Tibial artery (tissue), 4 donors: ENCODE results near the gene PRDM12.

Experiments
- DNase-seq, 2 donors: peaks; one replicate each; pipeline ENCODE4 v3.0.0-alpha.2; 2019
- H3K27ac ChIP-seq, 2 donors: fragments of 200-600 bp; sonication (generic) in 1 of 2; 1 replicate in 1 of 2; 2 replicates in 1 of 2; pipeline ENCODE4 v1.5.1; 2018 to 2019; ENCODE audit warnings: mild to moderate bottlenecking in 1 of 2
- H3K27me3 ChIP-seq, 2 donors: fragments of 200-600 bp; sonication (generic) in 1 of 2; one replicate each; pipeline versions ENCODE4 v1.5.1 to v1.6.0; 2016 to 2019
- H3K36me3 ChIP-seq, 3 donors: fragments of 200-600 bp; sonication (generic) in 2 of 3; one replicate each; pipeline ENCODE4 v1.5.1; 2016 to 2019; ENCODE audit warnings: mild to moderate bottlenecking in 2 of 3
- H3K4me1 ChIP-seq, 4 donors: fragments of 200-600 bp; sonication (generic) in 2 of 4; 1 replicate in 3 of 4; 2 replicates in 1 of 4; pipeline ENCODE4 v1.5.1; 2016 to 2019
- H3K4me3 ChIP-seq, 2 donors: fragments of 200-600 bp; sonication (generic) in 1 of 2; 1 replicate in 1 of 2; 2 replicates in 1 of 2; pipeline ENCODE4 v1.5.1; 2018 to 2019; ENCODE audit warnings: mild to moderate bottlenecking in 2 of 2
- H3K9me3 ChIP-seq, 3 donors: fragments of 200-600 bp; sonication (generic) in 1 of 3; one replicate each; pipeline ENCODE4 v1.5.1; 2016 to 2019
- CTCF ChIP-seq, 2 experiments: fragments of 200-600 bp in 1 of 2; fragments of 450-650 bp in 1 of 2; IDR thresholded peaks; one replicate each; pipeline ENCODE4 v1.5.1; 2017 to 2019; ENCODE audit warnings: antibody characterized with exemption in 2 of 2, mild to moderate bottlenecking in 1 of 2, moderate library complexity in 1 of 2
- intact Hi-C: fragments of 100-400 bp; cut with DNase I; formaldehyde crosslinking; loops from one replicate; pipeline ENCODE4 v1.15.0; 2023; ENCODE audit warnings: low total_unique reads

Gene PRDM12

GRCh38 chr9:130668196-130668595 lies 3.8 kb downstream of the PRDM12 start:
- peaks cover 0 to 36% (median 34%) of the 10 kb centered on the region in 4 donors for H3K4me1 ChIP-seq
- H3K9me3 ChIP-seq: no peaks in the 10 kb centered on the region
- no peak overlapping the region for H3K27ac ChIP-seq
- no peak for DNase-seq
- H3K27me3 ChIP-seq: peaks cover 9 to 55% of the 10 kb centered on the region in 2 donors
- H3K4me3 ChIP-seq: no peak overlapping the region
- H3K36me3 ChIP-seq: no peaks in the 10 kb centered on the region
- TF ChIP-seq CTCF (IDR thresholded peaks at IDR 0.05): no peak
- intact Hi-C loops: no loop called here

GRCh38 chr9:130668659-130669058 lies 4.3 kb downstream of the PRDM12 start:
- no peaks in the 10 kb centered on the region for H3K36me3 ChIP-seq
- H3K9me3 ChIP-seq: no peaks in the 10 kb centered on the region
- H3K4me1 ChIP-seq: peaks cover 0 to 31% (median 30%) of the 10 kb centered on the region in 4 donors
- no peak overlapping the region for H3K4me3 ChIP-seq
- H3K27me3 ChIP-seq: peaks cover 9 to 51% of the 10 kb centered on the region in 2 donors
- DNase-seq: no peak
- TF ChIP-seq CTCF (IDR thresholded peaks at IDR 0.05): no peak
- intact Hi-C loops: no loop called here
- H3K27ac ChIP-seq: no peak overlapping the region

- DNase-seq: no peak
- TF ChIP-seq CTCF (IDR thresholded peaks at IDR 0.05): no peak
- Histone ChIP-seq H3K4me3 (no peak overlapping the region), H3K9me3 (no peaks in the 10 kb centered on the region), H3K36me3 (no peaks in the 10 kb centered on the region), H3K27ac (no peak overlapping the region), H3K27me3 (peaks cover 4 to 38% of the 10 kb centered on the region in 2 donors), H3K4me1 (peaks cover 0 to 18% (median 17%) of the 10 kb centered on the region in 4 donors)
- intact Hi-C loops: no loop called here
Observed at GRCh38 chr9:130669965-130670364, 5.6 kb downstream of the PRDM12 start.

- H3K27ac ChIP-seq: no peak overlapping the region
- no peak for DNase-seq
- intact Hi-C loops: no loop called here
- H3K36me3 ChIP-seq: no peaks in the 10 kb centered on the region
- TF ChIP-seq CTCF (IDR thresholded peaks at IDR 0.05): no peak
- peaks cover 0 to 11% (median 10%) of the 10 kb centered on the region in 4 donors for H3K4me1 ChIP-seq
- H3K27me3 ChIP-seq: peaks cover 4 to 31% of the 10 kb centered on the region in 2 donors
- no peak overlapping the region for H3K4me3 ChIP-seq
- no peaks in the 10 kb centered on the region for H3K9me3 ChIP-seq
Observed at GRCh38 chr9:130670644-130671043, 6.2 kb downstream of the PRDM12 start.

DNA sequence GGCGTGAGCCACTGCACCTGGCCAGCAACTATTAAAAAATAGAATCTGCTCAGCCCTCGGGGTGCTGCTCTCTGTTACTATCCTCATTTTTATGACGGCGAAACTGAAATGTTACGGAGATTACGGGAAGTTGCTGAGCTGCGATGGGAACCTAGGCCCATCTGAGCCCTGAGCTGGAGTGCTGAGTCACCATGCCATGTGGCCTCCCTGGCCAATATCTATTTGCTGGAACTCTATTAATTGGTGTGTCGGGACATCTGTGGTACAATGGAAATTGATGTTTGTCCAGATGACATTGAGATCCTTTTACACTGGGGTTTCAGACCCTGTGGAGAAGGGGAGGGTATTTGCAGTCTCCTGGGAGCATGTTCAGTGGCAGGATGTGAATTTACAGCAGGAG lies 8.1 kb downstream of the PRDM12 start:
- Histone ChIP-seq H3K4me3 (no peak overlapping the region), H3K9me3 (no peaks in the 10 kb centered on the region), H3K4me1 (no peaks in the 10 kb centered on the region), H3K27ac (no peak overlapping the region), H3K27me3 (peaks cover 0 to 15% of the 10 kb centered on the region in 2 donors), H3K36me3 (no peaks in the 10 kb centered on the region)
- intact Hi-C loops: no loop called here
- no peak for TF ChIP-seq CTCF (IDR thresholded peaks at IDR 0.05)
- no peak for DNase-seq
